OCI-LY7 (cell line): ENCODE measurements around the gene JAG2.

Experiments
- CTCF ChIP-seq: fragments of 200-600 bp; sonication (generic); conservative IDR thresholded peaks from 2 replicates; pipeline ENCODE4 v1.5.1; 2014; ENCODE audit warnings: mild to moderate bottlenecking, antibody characterized with exemption, low read length, moderate library complexity, mixed read lengths
- EZH2phosphoT487 ChIP-seq: fragments of 200-600 bp; sonication (generic); IDR thresholded peaks from 2 replicates; pipeline ENCODE4 v1.6.1; 2018; ENCODE audit warnings: low read depth, borderline replicate concordance, mild to moderate bottlenecking, mixed run types, antibody characterized with exemption, low read length, moderate library complexity, mixed read lengths

- TF ChIP-seq CTCF = no peak
- TF ChIP-seq EZH2phosphoT487 = no peak
Observed at GRCh38 chr14:105149146-105149781, 19.3 kb downstream of the JAG2 start.
